Fibroblast of skin of right biceps (primary cell): ENCODE results near the gene MFSD6L.

ENCODE experiments used
- DNase-seq: peaks from one replicate; pipeline ENCODE4 v3.0.0-alpha.2; 2013

The MFSD6L gene

GRCh38 chr17:8791248-8791909 lies 7.8 kb downstream of the MFSD6L start:
- no peak for DNase-seq

- no peak for DNase-seq
Measured at GRCh38 chr17:8789743-8790142, 9.4 kb downstream of the MFSD6L start.

- no peak for DNase-seq
Measured at GRCh38 chr17:8788998-8789397, 10.2 kb downstream of the MFSD6L start.

- peak; percentile 61 for DNase-seq
Measured at GRCh38 chr17:8785547-8786413, 13.4 kb downstream of the MFSD6L start.

- DNase-seq, result no peak
Measured at GRCh38 chr17:8782176-8782575, 17.0 kb downstream of the MFSD6L start.

- DNase-seq, result no peak
Measured at GRCh38 chr17:8781776-8782175, 17.4 kb downstream of the MFSD6L start.

- DNase-seq, result no peak
Measured at GRCh38 chr17:8776881-8777280, 22.3 kb downstream of the MFSD6L start.

- DNase-seq, result no peak
Measured at GRCh38 chr17:8776248-8776647, 22.9 kb downstream of the MFSD6L start.

GRCh38 chr17:8766731-8767130 lies 32.4 kb downstream of the MFSD6L start:
- no peak for DNase-seq

GRCh38 chr17:8762012-8762411 lies 37.2 kb downstream of the MFSD6L start:
- no peak for DNase-seq

- no peak for DNase-seq
Measured at GRCh38 chr17:8758137-8758596, 41.0 kb downstream of the MFSD6L start, which contains the start of gene SPDYE4. Gene SPDYE4, minus strand, starts transcription at chr17:8758546. Its CDS starts 164 bp downstream, at chr17:8758382.

GRCh38 chr17:8757189-8757588 lies 42.0 kb downstream of the MFSD6L start:
- no peak for DNase-seq

GRCh38 chr17:8755590-8756255 lies 43.4 kb downstream of the MFSD6L start:
- no peak for DNase-seq

GRCh38 chr17:8754890-8755289 lies 44.3 kb downstream of the MFSD6L start:
- DNase-seq, result no peak

GRCh38 chr17:8753976-8754440 lies 45.2 kb downstream of the MFSD6L start:
- peak; percentile 21 for DNase-seq

GRCh38 chr17:8753136-8753975 lies 45.8 kb downstream of the MFSD6L start:
- DNase-seq, result no peak

GRCh38 chr17:8749616-8750015 lies 49.5 kb downstream of the MFSD6L start:
- no peak for DNase-seq

GRCh38 chr17:8747742-8748141 lies 51.4 kb downstream of the MFSD6L start:
- no peak for DNase-seq
